NCI-H1930 (cell line): ENCODE results near the gene MFSD1.
A peak's percentile ranks its signal among the peaks of the same experiment; 100 is the strongest.

Experiments
- DNase-seq, 2 experiments: peaks; one replicate each; lab custom pipeline; 2025; lab: John Stamatoyannopoulos, UW

The MFSD1 gene

DNA sequence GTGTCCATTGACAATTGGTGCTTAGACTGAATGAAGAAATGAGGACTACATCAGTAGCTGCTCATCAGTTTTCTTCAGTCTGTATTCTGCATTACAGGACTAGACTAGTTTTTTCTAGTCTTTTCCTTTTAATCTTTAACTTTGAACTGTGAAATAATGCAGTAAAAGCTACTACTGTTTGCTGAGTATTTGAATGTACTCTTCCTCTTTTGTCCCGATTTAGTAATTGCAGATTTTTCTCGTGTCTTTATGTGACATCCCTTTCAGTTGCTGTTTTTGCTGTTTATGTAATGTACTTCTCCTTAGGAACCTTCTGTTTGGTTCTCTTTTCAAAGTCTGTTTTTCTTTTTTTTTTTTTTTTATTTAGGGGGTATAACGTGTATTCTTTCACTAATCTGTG lies 17.4 kb downstream of the MFSD1 start:
- DNase-seq, result no peak

- DNase-seq, result no peak
Measured at GRCh38 chr3:158820521-158820920, 18.7 kb downstream of the MFSD1 start.

DNA sequence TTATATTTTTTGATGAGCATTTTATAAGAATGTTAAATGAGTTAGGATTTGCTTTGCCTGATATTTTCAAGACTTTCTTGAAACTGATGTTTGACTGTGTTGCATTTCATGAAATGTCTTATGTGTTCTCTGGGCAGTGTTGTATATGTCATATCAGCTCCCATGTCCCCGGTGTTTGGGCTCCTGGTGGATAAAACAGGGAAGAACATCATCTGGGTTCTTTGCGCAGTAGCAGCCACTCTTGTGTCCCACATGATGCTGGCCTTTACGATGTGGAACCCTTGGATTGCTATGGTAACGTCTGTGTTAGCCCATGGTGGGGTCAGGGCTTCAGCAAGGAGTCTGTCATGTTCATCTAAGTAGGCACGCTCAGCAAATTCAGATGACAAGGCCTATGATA lies 20.0 kb downstream of the MFSD1 start:
- no peak for DNase-seq

GRCh38 chr3:158823426-158823825 lies 21.6 kb downstream of the MFSD1 start:
- DNase-seq, result no peak

GRCh38 chr3:158827773-158828172 lies 25.9 kb downstream of the MFSD1 start:
- no peak for DNase-seq

DNA sequence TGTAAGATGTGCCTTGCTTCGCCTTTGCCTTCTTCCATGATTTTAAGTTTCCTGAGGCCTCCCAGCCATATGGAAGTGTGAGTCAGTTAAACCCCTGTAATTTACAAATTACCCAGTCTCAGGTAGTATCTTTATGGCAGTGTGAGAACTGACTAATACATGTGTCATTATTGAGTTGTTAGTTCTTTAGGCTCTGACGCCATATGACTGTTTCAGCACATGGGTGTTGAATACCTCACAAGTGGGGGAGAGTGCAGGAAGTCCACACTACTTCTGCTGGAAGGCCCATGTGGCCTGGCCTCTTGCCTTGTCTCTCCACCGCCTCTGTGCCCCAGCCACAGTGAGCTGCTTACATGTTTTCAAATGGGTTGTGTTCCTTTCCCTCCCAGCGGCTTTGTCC lies 28.5 kb downstream of the MFSD1 start:
- no peak for DNase-seq

DNA sequence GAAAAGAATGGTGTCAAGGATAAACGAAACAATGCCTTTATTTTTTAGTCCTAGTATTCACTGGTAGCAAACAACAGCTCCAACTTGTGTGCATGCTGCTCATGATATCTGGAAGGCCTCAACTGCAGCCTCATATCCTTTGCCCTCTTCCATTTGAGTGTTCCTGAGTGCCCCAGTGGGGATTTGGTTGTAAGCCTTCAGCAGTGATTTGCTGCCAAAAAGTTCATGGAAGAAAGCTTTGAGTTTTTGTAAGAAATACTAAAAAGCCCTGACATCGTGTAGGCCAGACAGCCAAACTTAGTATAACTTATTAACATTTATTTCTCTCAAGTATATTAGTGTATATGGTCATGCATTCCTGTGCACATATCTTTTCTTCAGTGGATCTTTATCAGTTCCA lies 30.0 kb downstream of the MFSD1 start:
- no peak for DNase-seq

DNA sequence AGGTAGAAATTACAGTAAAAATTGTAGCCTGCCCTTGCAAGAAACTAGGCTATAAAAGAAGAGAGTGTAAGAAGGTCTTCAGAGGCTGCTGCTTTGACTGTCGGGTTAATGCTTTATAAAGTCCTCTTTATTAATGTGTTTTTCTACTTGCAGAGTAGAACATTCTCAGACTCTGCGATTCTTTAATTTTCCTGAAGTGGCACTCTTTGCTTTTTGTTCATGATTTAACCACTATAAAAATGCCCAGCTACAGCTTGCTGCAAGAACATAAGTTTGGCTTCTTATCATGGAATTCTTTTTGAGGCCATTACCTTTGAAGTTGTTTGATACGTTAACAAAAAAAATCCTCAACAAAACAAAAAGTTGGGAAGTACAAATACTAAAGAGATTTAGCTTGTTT lies 33.8 kb downstream of the MFSD1 start:
- DNase-seq, result no peak

DNA sequence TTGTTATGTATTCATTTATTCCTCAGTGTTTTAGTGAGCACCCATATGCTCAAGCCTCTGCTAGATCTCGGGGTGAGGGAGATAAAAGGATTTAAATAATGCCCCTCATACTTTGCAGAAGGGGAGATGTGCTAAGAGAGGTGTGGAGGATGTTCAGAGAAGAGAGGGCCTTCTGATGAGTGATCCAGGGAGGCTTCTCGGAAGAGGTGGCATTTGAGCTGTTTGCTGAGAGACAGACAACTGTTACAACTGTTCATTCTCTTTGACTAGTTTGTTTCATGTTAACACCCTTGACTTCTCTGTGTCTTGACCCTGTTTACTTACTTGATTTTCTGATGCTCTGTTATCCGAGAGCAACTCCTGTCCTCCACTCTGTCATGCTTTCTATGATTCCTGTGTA lies 34.5 kb downstream of the MFSD1 start:
- DNase-seq, result no peak

DNA sequence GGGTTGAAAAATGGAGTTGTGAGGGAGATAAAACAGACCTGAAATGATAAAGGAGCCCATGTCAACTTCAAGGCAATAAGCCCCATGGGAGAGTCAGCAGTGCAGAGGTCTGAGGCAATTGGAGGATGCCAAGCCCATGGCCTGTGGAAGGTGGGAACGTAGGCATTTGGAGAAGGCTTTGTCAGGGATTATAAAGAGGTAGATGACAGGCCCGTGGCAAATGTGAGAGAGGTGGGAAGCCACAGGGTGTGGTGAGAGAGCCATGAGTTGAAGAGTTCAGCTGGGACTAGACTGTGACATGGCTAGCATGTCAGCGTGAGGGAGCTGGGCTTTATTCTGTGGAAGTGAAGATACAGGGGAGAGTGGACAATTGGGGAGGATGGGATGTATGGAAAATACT lies 35.4 kb downstream of the MFSD1 start:
- DNase-seq, result no peak

DNA sequence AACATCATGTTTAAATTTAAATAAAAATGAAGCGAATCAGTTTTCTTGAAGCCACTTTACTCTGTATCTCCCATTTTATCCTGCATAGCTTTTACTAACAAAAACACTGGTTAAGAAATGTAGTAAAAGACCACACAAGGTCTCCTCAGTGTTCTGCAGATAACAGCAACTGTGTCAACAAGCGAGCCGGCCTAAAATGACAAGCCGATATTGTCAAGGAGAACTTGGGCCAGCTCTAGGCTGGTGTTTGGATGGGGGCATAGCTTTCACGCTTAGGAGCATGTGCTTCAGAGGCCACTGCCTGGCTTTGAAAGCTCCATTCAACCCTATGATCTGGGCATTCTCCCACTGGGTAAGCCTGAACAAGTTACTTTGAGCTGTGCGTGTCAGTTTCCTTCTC lies 38.1 kb downstream of the MFSD1 start:
- DNase-seq, result no peak

DNA sequence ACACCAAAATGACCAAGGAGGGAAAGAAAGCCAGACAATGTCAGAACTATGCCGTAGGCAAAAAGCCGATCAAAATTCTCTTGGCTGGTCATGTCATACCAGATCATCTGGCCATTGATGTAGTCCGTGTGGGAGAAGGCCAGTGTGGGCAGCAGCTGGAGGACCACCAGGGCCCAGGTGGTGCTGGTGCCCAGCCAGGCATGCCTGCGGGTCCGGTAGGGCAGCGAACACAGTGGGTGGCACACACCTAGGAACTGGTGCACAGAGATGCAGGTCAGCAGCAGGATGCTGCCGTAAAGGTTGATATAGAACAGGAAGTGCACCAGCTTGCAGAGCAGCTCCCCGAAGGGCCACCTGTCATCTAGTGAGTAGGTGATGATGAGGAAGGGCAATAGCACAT lies 39.5 kb downstream of the MFSD1 start:
- no peak for DNase-seq

DNA sequence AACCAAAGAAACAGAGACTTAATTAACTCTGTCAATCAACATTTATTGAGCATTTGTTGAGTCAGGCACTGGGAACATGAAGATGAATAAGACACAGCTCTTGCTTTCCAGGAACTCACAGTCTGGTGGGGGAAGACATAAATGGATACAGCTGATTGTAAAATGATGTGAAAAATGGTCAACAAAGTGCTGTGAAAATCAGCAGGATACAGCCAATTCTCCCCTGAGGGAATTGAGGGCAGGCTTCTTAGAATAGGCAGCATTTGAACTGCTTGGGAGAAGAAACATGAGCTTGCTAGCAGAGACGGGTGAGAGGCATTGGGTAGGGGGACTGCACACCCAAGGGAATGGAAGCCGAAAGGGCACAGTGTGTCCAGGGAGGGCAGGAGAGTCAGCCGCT lies 41.1 kb downstream of the MFSD1 start:
- DNase-seq, result no peak

DNA sequence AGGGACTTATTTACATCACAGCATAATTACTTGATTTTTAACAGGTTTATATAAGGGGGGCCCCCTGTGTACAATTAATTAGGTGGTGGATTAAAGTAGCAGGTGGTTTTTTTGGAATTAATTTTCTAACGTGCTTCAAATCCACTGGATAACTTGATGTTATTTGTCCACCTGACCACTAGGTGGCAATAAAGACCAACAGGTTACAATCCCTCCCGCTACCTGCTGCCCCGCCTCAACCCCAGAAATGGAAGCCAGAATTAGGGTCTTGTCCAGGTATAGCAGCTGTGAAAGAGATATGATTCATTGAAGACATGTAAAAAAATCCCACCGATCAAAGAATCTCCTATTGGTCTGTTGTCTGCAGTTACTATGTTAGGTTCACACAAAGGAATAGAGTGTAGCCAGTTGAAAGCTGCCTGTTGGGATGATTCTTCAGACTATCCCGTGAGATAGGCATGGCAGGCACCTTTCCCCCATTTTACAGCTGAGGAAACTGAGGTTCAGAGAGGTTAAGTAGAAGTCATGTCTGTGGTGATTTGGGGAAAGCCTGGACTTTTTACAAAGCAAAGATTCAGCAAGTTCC lies 44.0 kb downstream of the MFSD1 start:
- DNase-seq, result peak; percentile 16 to 29

GRCh38 chr3:158846803-158847451 lies 45.1 kb downstream of the MFSD1 start:
- DNase-seq, result no peak

GRCh38 chr3:158847452-158847821 lies 45.6 kb downstream of the MFSD1 start:
- DNase-seq, result no peak

GRCh38 chr3:158847885-158848284 lies 46.0 kb downstream of the MFSD1 start:
- no peak for DNase-seq

GRCh38 chr3:158849757-158850156 lies 47.9 kb downstream of the MFSD1 start:
- no peak for DNase-seq

DNA sequence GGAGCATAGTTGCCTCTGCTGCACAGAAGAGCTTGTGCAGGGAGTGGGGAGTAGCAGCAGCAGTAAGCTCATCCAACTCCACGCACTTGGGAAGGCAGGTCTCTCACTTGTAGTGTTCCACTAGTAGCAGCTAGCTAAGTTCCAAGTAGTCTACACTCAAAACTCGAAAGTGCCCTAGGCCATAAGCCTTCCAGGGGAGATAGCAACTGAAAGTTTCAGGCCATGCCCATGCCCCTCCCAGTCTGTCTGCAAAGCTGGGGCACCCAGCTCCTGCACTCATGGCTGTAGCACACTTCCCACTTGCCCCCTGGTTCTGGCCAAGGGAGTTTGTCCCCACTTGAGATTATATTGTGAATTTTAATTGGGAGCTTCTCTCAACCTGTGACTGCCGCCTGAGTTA lies 57.5 kb downstream of the MFSD1 start:
- no peak for DNase-seq

DNA sequence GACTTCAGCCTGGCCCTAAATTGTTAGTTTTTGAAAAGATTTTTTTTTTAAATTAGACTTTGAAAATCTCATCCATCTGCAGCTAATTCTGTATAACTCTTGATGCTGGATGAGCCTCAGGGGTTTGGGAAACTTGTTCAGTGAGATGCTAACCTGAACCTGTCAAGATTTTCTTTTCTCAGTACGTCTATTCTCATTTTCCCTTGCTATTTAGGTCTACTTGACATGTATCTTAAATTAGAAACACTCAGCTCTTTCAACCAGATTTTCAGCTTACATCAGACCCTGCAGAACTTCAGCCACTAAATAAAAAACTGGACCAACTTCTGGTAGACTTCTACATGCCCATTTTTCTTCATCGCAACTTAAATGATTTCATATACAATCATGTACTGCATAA lies 61.4 kb downstream of the MFSD1 start:
- DNase-seq, result no peak

DNA sequence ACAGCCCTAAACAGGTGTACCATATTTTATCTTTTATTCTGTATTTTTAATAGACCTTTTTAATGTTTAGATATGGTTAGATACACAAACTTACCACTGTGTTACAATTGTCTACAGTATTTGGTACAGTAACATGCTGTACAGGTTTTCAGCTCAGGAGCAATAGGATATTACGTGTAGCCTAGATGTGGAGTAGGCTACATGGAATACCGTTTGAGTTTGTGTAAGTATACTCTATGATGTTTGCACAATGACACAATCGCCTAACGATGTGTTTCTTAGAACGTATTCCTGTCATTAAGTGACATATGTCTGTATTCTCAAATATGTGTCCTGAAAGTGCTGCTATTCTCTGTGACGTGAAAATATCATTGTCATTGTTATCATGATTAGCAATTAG lies 62.6 kb downstream of the MFSD1 start:
- no peak for DNase-seq

GRCh38 chr3:158875700-158876099 lies 73.8 kb downstream of the MFSD1 start:
- no peak for DNase-seq
